Measurements from ENCODE around the gene CCL3.

DNA sequence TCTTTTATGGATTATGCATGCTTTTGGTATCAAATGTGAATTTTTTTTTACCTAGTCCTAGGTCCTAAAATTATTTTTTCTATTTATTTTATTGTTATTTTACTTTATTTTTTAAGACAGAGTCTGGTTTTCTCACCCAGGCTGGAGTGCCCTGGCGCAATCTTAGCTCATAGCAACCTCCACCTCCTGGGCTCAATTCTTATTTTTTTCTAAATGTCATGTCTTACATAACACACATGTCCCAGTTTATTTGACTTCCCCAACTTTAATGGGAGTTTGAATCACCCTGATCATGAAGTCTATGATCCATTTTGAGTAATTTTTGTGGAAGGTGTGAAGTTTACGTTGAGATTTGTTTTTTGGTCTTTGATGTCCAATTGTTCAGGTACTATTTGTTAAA lies 29.1 kb downstream of the CCL3 start:
- TF ChIP-seq CTCF (IDR thresholded peaks at IDR 0.05) = no peak
- no peak for TF ChIP-seq REST (IDR thresholded peaks at IDR 0.05; ENCODE audit: insufficient read depth in 1 of 2, low read depth in 2 of 2, low read length in 1 of 2)
- no peak for TF ChIP-seq TCF7L2 (IDR thresholded peaks at IDR 0.05; ENCODE audit: low read depth, low read length)

All from Panc1 (cell line).